HepG2 (cell line): ENCODE results near the gene SGPL1. TPM values are rescaled to one million over a fixed set of nuclear protein-coding genes. Genes with fewer than 3 reads are reported as not detected.

Experiments used
- ATAC-seq: fragments of 200-7000 bp; cut with Tn5 transposase; 3 replicates; pipeline ENCODE4 v1.9.1; 2020; ENCODE audit warnings: mild to moderate bottlenecking, moderate library complexity
- BruUV-seq: library from RNA; stranded (reverse); fragments of 400-500 nt; replicated peaks from 2 replicates; lab custom pipeline; 2021; lab: Mats Ljungman, UMichigan
- CTCF ChIA-PET: fragments of 300-600 bp; formaldehyde crosslinking; extraction: SDS; loops from one replicate; lab custom pipeline; 2021; ENCODE audit warnings: low total read pairs, inconsistent platforms, low intra/inter-chr PET ratio; lab: Yijun Ruan, JAX
- POLR2A ChIA-PET: fragments of 350-600 bp; sonication (Branson Sonifier 250); formaldehyde crosslinking; loops from one replicate; lab custom pipeline; 2020; ENCODE audit warnings: antibody characterized with exemption, inconsistent platforms; lab: Yijun Ruan, JAX
- DNase-seq: peaks from one replicate; pipeline ENCODE4 v3.0.0-alpha.2; 2015; ENCODE audit warnings: low spot score
- FAIRE-seq: peaks from 3 replicates; lab custom pipeline; 2011; peaks lifted over from hg19 to GRCh38; lab: Jason Lieb, UNC
- H2AFZ ChIP-seq: one replicate; pipeline ENCODE4 v1.6.1; 2011; ENCODE audit warnings: low read length, inconsistent platforms
- H3K27ac ChIP-seq: fragments of 300-600 bp; 3 replicates; pipeline ENCODE4 v1.8.0; 2011; ENCODE audit warnings: mixed run types, mild to moderate bottlenecking, mixed read lengths, low read length, inconsistent platforms; ENCODE audit not compliant: insufficient read depth; ENCODE audit errors: extremely low read length
- H3K27me3 ChIP-seq, 2 experiments: fragments of 200-600 bp in 1 of 2; 2 replicates in 1 of 2; 3 replicates in 1 of 2; pipeline versions ENCODE4 v1.6.0 to v1.8.0; 2011; ENCODE audit warnings: low read length in 2 of 2, mild to moderate bottlenecking in 2 of 2, moderate library complexity in 2 of 2, inconsistent platforms in 1 of 2; ENCODE audit not compliant: insufficient read depth in 2 of 2, control insufficient read depth in 1 of 2
- H3K36me3 ChIP-seq, 2 experiments: fragments of 200-600 bp in 1 of 2; replicated peaks in 1 of 2; 2 replicates in 1 of 2; 3 replicates in 1 of 2; pipeline versions ENCODE4 v1.5.1 to v1.8.0; 2011; ENCODE audit warnings: low read length in 2 of 2, inconsistent platforms in 1 of 2; ENCODE audit not compliant: insufficient read depth in 2 of 2, control insufficient read depth in 1 of 2
- H3K4me1 ChIP-seq: 2 replicates; pipeline ENCODE4 v1.5.1; 2012; ENCODE audit warnings: low read length, inconsistent platforms; ENCODE audit not compliant: insufficient read depth
- H3K4me2 ChIP-seq: 2 replicates; pipeline ENCODE4 v1.6.0; 2011; ENCODE audit warnings: low read depth, low read length, inconsistent platforms
- H3K4me3 ChIP-seq, 3 experiments: fragments of 200-600 bp in 1 of 3; sonication (generic), shearing (Covaris generic) in 1 of 3; replicated peaks in 1 of 3; 2 replicates each; pipeline ENCODE4 v1.5.1; 2011 to 2016; ENCODE audit warnings: low read length in 3 of 3, inconsistent platforms in 2 of 3, low read depth in 2 of 3, mild to moderate bottlenecking in 2 of 3, control low read depth in 1 of 3, mixed read lengths in 1 of 3; ENCODE audit not compliant: insufficient read depth in 1 of 3
- H3K79me2 ChIP-seq: one replicate; pipeline ENCODE4 v1.6.1; 2011; ENCODE audit warnings: low read length, inconsistent platforms; ENCODE audit not compliant: insufficient read depth
- H3K9ac ChIP-seq: 2 replicates; pipeline ENCODE4 v1.6.0; 2011; ENCODE audit warnings: mild to moderate bottlenecking, low read depth, low read length, inconsistent platforms; ENCODE audit not compliant: insufficient read depth
- H3K9me3 ChIP-seq: 2 replicates; pipeline ENCODE4 v1.5.1; 2012; ENCODE audit warnings: mild to moderate bottlenecking, low read length
- H4K20me1 ChIP-seq: 2 replicates; pipeline ENCODE4 v1.6.0; 2011; ENCODE audit warnings: inconsistent platforms, mild to moderate bottlenecking, low read length, moderate library complexity; ENCODE audit not compliant: insufficient read depth
- FOXO4 ChIP-seq: sonication (generic); formaldehyde crosslinking; conservative IDR thresholded peaks from 2 replicates; pipeline ENCODE4 v1.8.1; 2023; ENCODE audit warnings: missing genetic modification reagents
- KDM4B ChIP-seq: sonication (generic); formaldehyde crosslinking; IDR thresholded peaks from 2 replicates; pipeline ENCODE4 v1.4.0; 2020; ENCODE audit warnings: missing genetic modification reagents
- MLX ChIP-seq: IDR thresholded peaks from 2 replicates; pipeline ENCODE4 v1.6.1; 2016
- POLR2A ChIP-seq, 2 experiments: IDR thresholded peaks; 2 replicates each; pipeline ENCODE4 v1.6.1; 2011; ENCODE audit warnings: low read depth in 2 of 2, low read length in 2 of 2, mild to moderate bottlenecking in 1 of 2, moderate library complexity in 1 of 2; ENCODE audit not compliant: insufficient read depth in 1 of 2
- ZNF318 ChIP-seq: sonication (generic); formaldehyde crosslinking; IDR thresholded peaks from 2 replicates; pipeline ENCODE4 v1.4.0; 2020; ENCODE audit warnings: mild to moderate bottlenecking, missing genetic modification reagents
- ZNF33B ChIP-seq: sonication (generic); formaldehyde crosslinking; IDR thresholded peaks from 2 replicates; pipeline ENCODE4 v1.5.1; 2020; ENCODE audit warnings: mild to moderate bottlenecking, missing genetic modification reagents
- ZSCAN20 ChIP-seq: sonication (generic); formaldehyde crosslinking; IDR thresholded peaks from 2 replicates; pipeline ENCODE4 v1.4.0; 2020; ENCODE audit warnings: missing genetic modification reagents, mild to moderate bottlenecking, borderline replicate concordance
- ZSCAN29 ChIP-seq: sonication (generic); formaldehyde crosslinking; conservative IDR thresholded peaks from 2 replicates; pipeline ENCODE4 v1.4.0; 2020; ENCODE audit warnings: mild to moderate bottlenecking, missing genetic modification reagents
- WGBS: methylation state at CpG from one replicate; pipeline ENCODE4 v1.1.6; 2017; ENCODE audit warnings: low lambda C conversion rate; 5-methylcytosine and 5-hydroxymethylcytosine counted together
- in situ Hi-C: cut with HindIII; loops from 2 replicates; pipeline ENCODE4 v1.10.0; 2017; ENCODE audit warnings: low pct_unique_long_range_greater_than_20kb; ENCODE audit not compliant: extremely low pct_ligation_motif_present
- intact Hi-C: fragments of 100-400 bp; cut with micrococcal nuclease; formaldehyde crosslinking; loops from one replicate; pipeline ENCODE4 v1.10.0; 2022; ENCODE audit not compliant: unreplicated experiment
- polyA plus RNA-seq, 8 experiments: library from polyadenylated mRNA; depleted of rRNA in 3 of 8; stranded (reverse) in 7 of 8; unstranded in 1 of 8; fragments of >200 nt; fragmentation: Illumina TruSeq in 4 of 8; extraction: Trizol in 4 of 8; gene quantifications; 2 replicates each; pipeline versions ENCODE4 v1.2.1 to v1.2.3, GENCODE V29; 2011 to 2016; ENCODE audit warnings: low read depth in 4 of 8, missing spikeins in 1 of 8, mixed read lengths in 1 of 8; ENCODE audit not compliant: insufficient read depth in 1 of 8
- total RNA-seq, 5 experiments: library from RNA; depleted of rRNA; stranded (reverse); fragments of >200 nt; fragmentation: Illumina TruSeq; extraction: Trizol; gene quantifications; 2 replicates each; pipeline ENCODE4 v1.2.3, GENCODE V29; 2016; ENCODE audit warnings: low read depth in 1 of 5
- TF ChIP-seq, protein P1 (sequence below): IDR thresholded peaks from 2 replicates; pipeline ENCODE4 v1.6.1; 2016; ENCODE audit warnings: mild to moderate bottlenecking

Gene SGPL1
- total and polyA plus RNA-seq, 2 of the 13 experiments (the other 11 are each of a cell fraction or from before 2014, with no cell fraction given): 17.6 to 25.0 TPM

DNA sequence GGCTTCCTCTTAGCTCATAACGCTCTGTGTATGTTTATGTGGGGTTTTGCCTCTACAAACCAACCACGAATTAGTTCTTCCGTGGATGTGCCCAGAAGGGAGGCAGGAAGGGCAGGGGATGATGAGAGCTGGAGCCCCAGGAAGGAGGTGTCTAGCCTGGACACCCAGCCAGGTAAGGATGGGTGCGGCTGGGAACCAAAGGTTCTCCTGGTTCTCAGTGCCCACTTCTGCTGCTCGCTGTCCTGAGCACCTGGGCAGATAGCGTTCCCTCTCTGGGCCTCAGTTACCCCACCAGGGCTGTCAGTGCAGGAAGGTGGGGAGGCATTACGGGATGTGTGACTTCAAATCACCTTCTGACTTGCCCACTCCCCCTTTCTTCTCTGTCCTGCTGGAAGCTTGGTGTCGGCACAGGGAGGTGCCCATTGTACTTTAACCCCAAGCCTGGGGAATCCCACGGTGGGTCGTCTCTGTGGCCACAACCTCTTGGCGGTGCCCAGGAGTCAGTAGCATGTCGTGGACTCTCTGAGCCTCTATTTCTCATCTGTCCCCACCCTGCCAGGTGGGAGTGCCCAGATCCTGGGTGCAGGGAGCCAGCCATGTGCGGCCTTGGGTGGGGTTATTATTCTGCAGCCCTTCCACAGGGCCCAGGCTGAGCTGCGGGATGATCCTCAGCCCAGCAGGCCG lies 91.3 kb downstream of the SGPL1 start (continued):
- TF ChIP-seq ZSCAN29 (CRISPR knock-in tag) (no peak), KDM4B (CRISPR knock-in tag) (no peak), MLX (CRISPR knock-in tag) (no peak), FOXO4 (CRISPR knock-in tag) (no peak), POLR2A (IDR thresholded peaks at IDR 0.05; ENCODE audit: insufficient read depth in 1 of 2, low read depth in 2 of 2, low read length in 2 of 2) (no peak)
- TF ChIP-seq, all 625 proteins: peak for 0

GRCh38 chr10:70907637-70908405 lies 92.1 kb downstream of the SGPL1 start:
- Histone ChIP-seq H3K9ac (no peak overlapping the region), H3K4me1 (no peaks in the 10 kb centered on the region), H3K27me3 (peaks cover 9 to 47% of the 10 kb centered on the region in 2 experiments; a peak in 4 of 5 replicates), H3K36me3 (no peaks in the 10 kb centered on the region), H3K4me3 (no peak overlapping the region), H4K20me1 (no peaks in the 10 kb centered on the region; the same call in 1 of the 2 replicates), H3K4me2 (no peak overlapping the region), H3K9me3 (no peaks in the 10 kb centered on the region), H3K79me2 (no peaks in the 10 kb centered on the region), H2AFZ (no peak overlapping the region), H3K27ac (no peak overlapping the region)
- intact Hi-C loops (no loop called here), in situ Hi-C loops (loop anchor here (5.0 kb wide), 1 partner anchor 379 kb away; no protein-coding TSS in a partner anchor)
- WGBS: 28% methylated on average over 14 of the region's 16 CpGs
- ChIA-PET CTCF (no interaction called here), POLR2A (no interaction called here)
- ATAC-seq (no peak), DNase-seq (no peak), FAIRE-seq (no peak)
- BruUV-seq: no TSS peak
- TF ChIP-seq ZNF318 (CRISPR knock-in tag) (no peak), ZNF33B (no peak), ZSCAN20 (CRISPR knock-in tag) (no peak)
- TF ChIP-seq, protein P1, sequence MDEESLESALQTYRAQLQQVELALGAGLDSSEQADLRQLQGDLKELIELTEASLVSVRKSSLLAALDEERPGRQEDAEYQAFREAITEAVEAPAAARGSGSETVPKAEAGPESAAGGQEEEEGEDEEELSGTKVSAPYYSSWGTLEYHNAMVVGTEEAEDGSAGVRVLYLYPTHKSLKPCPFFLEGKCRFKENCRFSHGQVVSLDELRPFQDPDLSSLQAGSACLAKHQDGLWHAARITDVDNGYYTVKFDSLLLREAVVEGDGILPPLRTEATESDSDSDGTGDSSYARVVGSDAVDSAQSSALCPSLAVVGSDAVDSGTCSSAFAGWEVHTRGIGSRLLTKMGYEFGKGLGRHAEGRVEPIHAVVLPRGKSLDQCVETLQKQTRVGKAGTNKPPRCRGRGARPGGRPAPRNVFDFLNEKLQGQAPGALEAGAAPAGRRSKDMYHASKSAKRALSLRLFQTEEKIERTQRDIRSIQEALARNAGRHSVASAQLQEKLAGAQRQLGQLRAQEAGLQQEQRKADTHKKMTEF (CRISPR knock-in tag): no peak
